ENCODE results near the gene SEC31B.

GRCh38 chr10:100448951-100449350 is 70.7 kb downstream of the SEC31B start:
- TF ChIP-seq POLR2A (IDR thresholded peaks at IDR 0.05; ENCODE audit: low read depth, low read length) (no peak), CTCF (IDR thresholded peaks at IDR 0.05; ENCODE audit: extremely low read depth in 1 of 2, insufficient read depth in 1 of 2, low read depth in 1 of 2, low read length in 2 of 2) (no peak), POLR2AphosphoS5 (IDR thresholded peaks at IDR 0.05; ENCODE audit: insufficient read depth, low read depth, low read length) (no peak), EZH2 (IDR thresholded peaks at IDR 0.05; ENCODE audit: borderline replicate concordance, low read depth, low read length, severe bottlenecking) (no peak), MAX (IDR thresholded peaks at IDR 0.05; ENCODE audit: insufficient read depth, insufficient read length) (no peak), JUN (IDR thresholded peaks at IDR 0.05; ENCODE audit: borderline replicate concordance, insufficient read depth, insufficient read length, low read depth) (no peak)

All from endothelial cell of umbilical vein (primary cell).